ENCODE data around the gene ZNF197. TPM values are rescaled to one million over a fixed set of nuclear protein-coding genes. Genes with fewer than 3 reads are reported as not detected.
"Not testable (repeated sequence)": the region's sequence is repeated elsewhere in the genome, so short reads cannot be mapped to it uniquely, and the experiment has no call there.

The ZNF197 gene
- total RNA-seq (ENCODE audit: low replicate concordance) = 16.4 and 22.2 TPM in 2 replicates

DNA sequence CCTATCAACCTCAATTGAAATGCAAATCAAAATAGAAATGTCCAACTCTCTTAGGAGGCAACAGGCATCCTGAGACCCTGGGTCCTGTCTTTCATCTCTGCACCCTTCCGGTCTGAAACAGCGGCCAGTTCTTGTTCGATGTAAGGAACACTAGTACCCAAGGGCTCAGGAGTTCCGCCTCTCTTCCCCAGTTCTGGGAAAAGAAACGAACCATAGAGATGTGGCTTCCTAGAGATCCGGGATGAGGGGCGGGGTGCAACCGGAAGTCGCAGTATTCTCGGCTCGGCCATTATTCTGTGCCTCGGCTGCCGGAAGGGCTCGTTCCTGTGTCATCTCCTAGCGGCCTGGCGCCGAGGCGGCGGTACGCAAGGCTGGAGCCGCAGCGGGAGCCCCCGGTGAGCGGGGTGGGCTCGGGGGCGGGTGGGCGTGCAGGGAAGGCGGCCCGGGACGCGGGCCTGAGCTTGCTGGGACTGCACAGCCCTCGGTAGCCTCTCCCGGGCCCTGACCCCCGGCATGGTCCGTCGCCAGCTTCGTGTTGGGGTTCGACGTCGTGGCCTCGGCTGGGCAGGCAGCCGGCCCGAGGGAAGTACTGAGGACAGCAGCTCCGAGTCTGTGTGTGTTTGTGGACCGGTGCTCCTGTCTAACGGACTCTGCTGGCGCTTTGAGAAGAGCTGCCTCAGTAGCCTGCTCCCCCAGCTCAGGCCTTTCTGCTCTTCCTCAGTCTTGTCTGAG, at the start of gene ZNF197:
ZNF197 (plus strand) TSS at position 288 of the 732 bp plus-strand sequence. CDS start 4,119 bp downstream, outside the sequence.
- peak within 1 kb of the TSS; percentile 88 for H3K4me3 ChIP-seq (ENCODE audit: low read depth, low read length)
- peak; percentile 17 for TF ChIP-seq CTCF (IDR thresholded peaks at IDR 0.05; ENCODE audit: insufficient read depth, low read length)
- DNase-seq (ENCODE audit: low read depth) = peak; percentile 93

- TF ChIP-seq CTCF (IDR thresholded peaks at IDR 0.05; ENCODE audit: insufficient read depth, low read length) = no peak
- no peak overlapping the region for H3K4me3 ChIP-seq (ENCODE audit: low read depth, low read length)
- peak; percentile 6 for DNase-seq (ENCODE audit: low read depth)
These were observed 48.2 kb upstream of the ZNF197 start for GRCh38 chr3:44576613-44577012.

GRCh38 chr3:44577354-44577952, 47.4 kb upstream of the ZNF197 start:
- not testable (repeated sequence) for DNase-seq (ENCODE audit: low read depth); H3K4me3 ChIP-seq (ENCODE audit: low read depth, low read length)

DNA sequence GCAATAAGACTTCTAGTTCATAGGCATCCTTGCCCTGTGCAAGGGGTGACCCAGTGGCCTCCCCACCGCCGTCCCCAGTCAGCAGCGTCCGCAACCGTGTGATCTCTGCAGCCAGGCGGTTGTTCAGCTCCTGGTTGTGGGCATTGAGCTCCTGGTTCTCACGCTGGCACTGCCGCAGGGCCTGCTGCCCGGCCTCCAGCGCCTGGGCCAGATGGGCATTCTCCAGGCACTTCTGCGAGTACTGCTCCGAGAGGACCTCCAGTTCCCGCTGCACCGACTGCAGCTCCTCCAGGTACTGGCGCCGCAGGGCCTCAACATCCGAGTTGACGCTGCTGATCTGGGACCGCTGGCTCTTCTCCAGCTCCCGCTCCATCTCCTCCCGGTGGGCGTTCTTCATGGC, 46.5 kb upstream of the ZNF197 start:
- not testable (repeated sequence) for H3K4me3 ChIP-seq (ENCODE audit: low read depth, low read length); DNase-seq (ENCODE audit: low read depth)

DNA sequence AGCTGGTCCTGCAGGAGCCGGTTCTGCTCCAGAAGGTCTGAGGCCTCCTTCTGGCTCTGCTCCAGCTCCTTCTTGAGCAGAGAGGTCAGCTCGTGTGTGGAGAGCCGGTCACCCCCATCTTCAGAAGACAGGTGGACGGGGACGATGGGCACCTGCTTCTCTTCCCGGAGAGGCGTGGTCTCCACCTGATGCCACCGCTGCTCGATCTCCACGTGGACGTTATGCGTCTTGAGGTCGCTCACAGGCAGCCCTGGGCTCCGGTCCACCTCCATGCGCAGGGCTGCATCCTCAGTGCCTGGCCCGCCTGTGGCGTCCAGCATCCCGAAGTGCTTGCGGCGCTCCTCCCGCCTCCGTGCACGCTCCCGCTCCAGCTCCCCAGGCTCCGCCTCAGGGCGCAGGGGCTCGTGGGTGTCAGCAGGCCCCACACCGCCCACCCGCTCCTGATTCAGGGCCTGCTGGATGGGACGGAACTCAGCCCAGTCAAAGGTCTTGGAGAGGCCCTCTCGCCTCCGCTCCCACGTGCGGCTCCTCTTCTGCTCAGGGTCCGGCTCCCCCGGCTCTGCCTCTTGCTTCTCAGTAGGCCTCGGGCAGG, 45.8 kb upstream of the ZNF197 start:
- not testable (repeated sequence) for DNase-seq (ENCODE audit: low read depth); H3K4me3 ChIP-seq (ENCODE audit: low read depth, low read length)

- H3K4me3 ChIP-seq (ENCODE audit: low read depth, low read length); DNase-seq (ENCODE audit: low read depth): not testable (repeated sequence)
These were observed 45.1 kb upstream of the ZNF197 start for GRCh38 chr3:44579749-44580148.

DNA sequence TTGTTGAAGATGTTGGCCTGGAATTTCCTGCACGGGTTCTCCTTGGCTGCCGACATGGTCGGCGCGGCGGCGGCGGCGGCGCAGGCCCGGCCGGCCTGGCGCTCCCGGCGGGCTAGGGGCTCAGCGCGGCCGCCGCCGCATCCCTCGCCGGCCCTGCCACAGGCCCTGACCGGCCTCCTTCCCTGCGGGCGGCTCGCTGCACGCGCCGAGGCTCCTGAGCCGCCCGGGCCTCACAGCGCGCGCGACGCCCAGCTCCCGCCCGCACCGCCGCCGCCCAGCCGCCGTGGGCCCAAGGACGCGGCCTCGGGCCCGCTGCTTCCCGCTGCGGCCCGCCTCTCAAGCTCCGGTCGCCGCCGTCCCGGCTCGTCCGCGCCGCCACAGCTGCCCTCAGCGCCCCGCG, 43.9 kb upstream of the ZNF197 start:
- not testable (repeated sequence) for DNase-seq (ENCODE audit: low read depth); H3K4me3 ChIP-seq (ENCODE audit: low read depth, low read length)

DNA sequence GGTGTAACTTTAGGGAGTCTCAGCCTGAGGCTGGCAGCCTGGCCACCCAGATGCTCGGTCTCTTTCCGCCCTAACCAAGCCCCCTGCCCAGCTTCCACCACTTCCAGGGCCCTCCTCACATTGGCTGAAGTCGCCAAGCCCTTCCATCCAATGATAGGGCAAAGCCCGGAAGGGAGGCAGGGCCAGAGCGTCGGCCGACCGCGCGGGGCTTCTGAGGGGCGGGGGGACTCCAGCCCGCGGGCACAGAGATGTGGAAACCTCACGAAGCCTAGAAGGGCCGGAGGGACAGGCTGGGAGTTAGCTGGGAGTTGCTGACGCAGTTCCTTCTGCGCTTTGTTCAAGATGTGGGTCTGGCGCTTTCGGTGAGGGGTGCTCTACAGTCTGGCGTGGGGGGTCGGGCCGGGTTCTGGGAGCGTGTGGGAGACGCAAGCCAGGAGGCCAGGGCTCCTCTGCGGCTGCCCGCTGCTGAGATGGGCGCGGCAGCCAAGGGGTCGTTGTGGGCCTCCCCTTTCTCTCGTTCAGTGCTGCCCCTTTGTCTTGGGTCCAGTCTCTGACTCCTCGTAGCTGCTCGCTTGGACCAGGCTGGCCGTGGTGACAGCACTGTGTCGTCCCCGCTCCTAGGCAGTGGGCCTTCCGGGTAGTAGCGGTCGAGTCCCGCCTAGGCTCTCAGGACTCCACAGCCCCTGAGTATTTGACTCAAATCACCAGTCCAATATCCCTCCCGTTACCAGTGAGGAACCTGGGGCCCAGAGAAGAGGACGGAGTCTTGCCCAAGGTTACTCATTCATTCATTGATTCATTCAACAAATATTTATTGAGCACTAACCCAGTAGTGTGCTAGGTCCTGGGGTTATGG, 40.0 kb upstream of the ZNF197 start, which contains the start of gene ZNF660:
ZNF660 (plus strand) TSS at position 319 of the 856 bp plus-strand sequence. CDS start 9,230 bp downstream, outside the sequence.
- no peak for TF ChIP-seq CTCF (IDR thresholded peaks at IDR 0.05; ENCODE audit: insufficient read depth, low read length)
- DNase-seq (ENCODE audit: low read depth) = peak; percentile 35

GRCh38 chr3:44596621-44597020, 28.2 kb upstream of the ZNF197 start:
- no peak for TF ChIP-seq CTCF (IDR thresholded peaks at IDR 0.05; ENCODE audit: insufficient read depth, low read length)
- DNase-seq (ENCODE audit: low read depth) = no peak
- H3K4me3 ChIP-seq (ENCODE audit: low read depth, low read length) = no peak overlapping the region

More for the DNA sequence above, 40.0 kb upstream of the ZNF197 start, which contains the start of gene ZNF660:
- peak within 1 kb of the TSS; percentile 61 for H3K4me3 ChIP-seq (ENCODE audit: low read depth, low read length)

Measured in fibroblast of the aortic adventitia (primary cell).